ENCODE data around the gene SPRYD4.

GRCh38 chr12:56490360-56490759 is 22.0 kb downstream of the SPRYD4 start:
- TF ChIP-seq EZH2 (IDR thresholded peaks at IDR 0.05; ENCODE audit: insufficient read depth, poor library complexity, severe bottlenecking) (no peak), EZH2phosphoT487 (IDR thresholded peaks at IDR 0.05; ENCODE audit: insufficient read depth, low read depth) (no peak)
